ENCODE measurements around the gene GNG7. TPM values are rescaled to one million over a fixed set of nuclear protein-coding genes. Genes with fewer than 3 reads are reported as not detected.
"Not testable (repeated sequence)": the region's sequence is repeated elsewhere in the genome, so short reads cannot be mapped to it uniquely, and the experiment has no call there.

GNG7 gene
- total and polyA plus RNA-seq, 5 donors, result 25.4 to 58.2 (median 42.9) TPM

DNA sequence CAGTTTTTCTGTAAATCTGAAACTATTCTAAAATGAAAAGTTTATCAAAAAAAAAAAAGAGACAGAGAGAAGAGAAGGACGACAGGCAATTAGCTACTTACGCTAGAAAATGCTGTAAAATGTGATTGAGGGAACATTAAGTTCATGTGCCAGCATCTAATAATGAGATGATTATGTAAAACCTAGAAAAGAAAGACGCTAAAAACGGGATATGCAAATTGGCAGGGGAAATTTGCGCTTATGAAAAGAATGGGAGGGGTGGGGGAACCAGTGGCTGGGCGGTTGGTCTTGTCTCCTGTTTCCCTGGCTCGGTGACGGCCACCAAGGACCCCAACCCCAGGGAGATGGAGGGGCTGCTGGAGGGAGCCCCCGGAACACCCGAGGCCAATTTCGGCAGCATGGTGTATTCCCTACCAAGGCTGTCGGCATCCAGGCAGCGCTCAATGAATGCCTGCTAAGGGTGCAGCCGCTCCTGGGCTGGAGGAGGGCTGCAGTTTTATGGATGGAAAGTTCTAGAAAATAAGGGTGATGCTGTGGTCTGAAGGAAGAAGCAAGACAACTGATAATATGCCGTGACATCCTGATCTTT is 34.2 kb downstream of the GNG7 start:
- H3K9me3 ChIP-seq (ENCODE audit: control insufficient read depth, low read length), result no peaks in the 10 kb centered on the region

DNA sequence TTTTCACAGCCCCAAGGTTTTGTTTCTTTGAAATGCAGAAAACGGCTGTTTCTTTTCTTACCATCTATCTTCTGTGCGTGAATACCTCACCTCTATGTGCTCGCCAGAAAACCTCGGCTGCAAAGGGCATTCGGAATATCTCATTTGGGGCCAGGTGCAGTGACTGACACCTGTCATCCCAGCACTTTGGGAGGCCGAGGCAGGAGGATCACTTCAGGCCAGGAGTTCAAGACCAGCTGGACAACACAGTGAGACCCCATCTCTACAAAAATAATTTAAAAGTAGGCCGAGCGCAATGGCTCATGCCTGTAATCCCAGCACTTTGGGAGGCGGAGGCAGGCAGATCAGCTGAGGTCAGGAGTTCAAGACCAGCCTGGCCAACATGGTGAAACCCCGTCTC is 35.1 kb downstream of the GNG7 start:
- ATAC-seq; intact Hi-C loops (cut with DNase I); H3K4me3 ChIP-seq (ENCODE audit: low read length); H3K27ac ChIP-seq (ENCODE audit: low read length); H3K9me3 ChIP-seq (ENCODE audit: control insufficient read depth, low read length); H3K27me3 ChIP-seq (ENCODE audit: control insufficient read depth, insufficient read depth); H3K4me1 ChIP-seq (ENCODE audit: control insufficient read depth, insufficient read depth, low read length); DNase-seq: not testable (repeated sequence)
- WGBS, result 91% methylated on average over 10 of the region's 10 CpGs

More for the DNA sequence above, 34.2 kb downstream of the GNG7 start:
- intact Hi-C loops (cut with DNase I), result no loop called here
- H3K4me3 ChIP-seq (ENCODE audit: low read length), result no peak overlapping the region
- 81% methylated on average over 15 of the region's 15 CpGs for WGBS
- H3K27me3 ChIP-seq (ENCODE audit: control insufficient read depth, insufficient read depth), result no peaks in the 10 kb centered on the region
- ATAC-seq, result no peak
- DNase-seq, result no peak
- no peak overlapping the region for H3K27ac ChIP-seq (ENCODE audit: low read length)
- H3K4me1 ChIP-seq (ENCODE audit: control insufficient read depth, insufficient read depth, low read length), result no peaks in the 10 kb centered on the region

DNA sequence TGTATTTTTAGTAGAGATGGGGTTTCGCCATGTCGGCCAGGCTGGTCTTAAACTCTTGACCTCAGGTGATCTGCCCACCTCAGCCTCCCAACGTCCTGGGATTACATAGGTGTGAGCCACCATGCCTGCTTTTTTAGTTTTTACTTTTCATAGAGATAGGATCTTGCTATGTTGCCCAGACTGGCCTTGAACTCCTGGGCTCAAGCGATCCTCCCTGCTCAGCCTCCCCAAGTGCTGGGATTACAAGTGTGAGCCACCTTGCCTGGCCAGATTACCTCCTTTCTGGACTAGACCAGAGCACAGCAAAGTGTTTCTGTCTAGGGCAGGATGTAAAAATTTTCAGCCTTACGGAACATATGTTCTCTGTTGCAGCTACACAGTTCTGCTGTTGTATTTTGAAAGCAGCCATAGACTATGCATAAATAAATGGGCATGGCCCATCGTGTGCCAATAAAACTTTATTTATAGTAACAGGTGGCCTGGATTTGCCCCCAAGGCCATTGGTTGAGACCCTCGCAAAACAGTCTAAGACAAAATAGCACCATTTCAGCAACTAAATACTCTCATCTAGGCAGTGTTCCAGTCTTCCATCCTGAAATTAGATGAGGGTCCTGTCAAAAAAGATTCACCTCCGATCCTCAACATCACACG is 36.0 kb downstream of the GNG7 start:
- WGBS, result 86% methylated on average over 9 of the region's 9 CpGs
- no peak for DNase-seq
- Histone ChIP-seq H3K9me3 (ENCODE audit: control insufficient read depth, low read length) (no peaks in the 10 kb centered on the region), H3K27me3 (ENCODE audit: control insufficient read depth, insufficient read depth) (no peaks in the 10 kb centered on the region), H3K27ac (ENCODE audit: low read length) (no peak overlapping the region), H3K4me3 (ENCODE audit: low read length) (no peak overlapping the region), H3K4me1 (ENCODE audit: control insufficient read depth, insufficient read depth, low read length) (no peaks in the 10 kb centered on the region)
- intact Hi-C loops (cut with DNase I), result no loop called here
- ATAC-seq, result no peak

GRCh38 chr19:2665103-2665502 is 37.4 kb downstream of the GNG7 start:
- no peak overlapping the region for H3K4me3 ChIP-seq (ENCODE audit: low read length)
- 71% methylated on average over 11 of the region's 11 CpGs for WGBS
- H3K27ac ChIP-seq (ENCODE audit: low read length), result peak overlapping the region; percentile 56
- no peaks in the 10 kb centered on the region for H3K9me3 ChIP-seq (ENCODE audit: control insufficient read depth, low read length)
- H3K27me3 ChIP-seq (ENCODE audit: control insufficient read depth, insufficient read depth), result no peaks in the 10 kb centered on the region
- no peaks in the 10 kb centered on the region for H3K4me1 ChIP-seq (ENCODE audit: control insufficient read depth, insufficient read depth, low read length)
- peak; percentile 53 to 62 for ATAC-seq
- intact Hi-C loops (cut with DNase I), result no loop called here
- DNase-seq, result peak in 1 of 3 donors; percentile 71

DNA sequence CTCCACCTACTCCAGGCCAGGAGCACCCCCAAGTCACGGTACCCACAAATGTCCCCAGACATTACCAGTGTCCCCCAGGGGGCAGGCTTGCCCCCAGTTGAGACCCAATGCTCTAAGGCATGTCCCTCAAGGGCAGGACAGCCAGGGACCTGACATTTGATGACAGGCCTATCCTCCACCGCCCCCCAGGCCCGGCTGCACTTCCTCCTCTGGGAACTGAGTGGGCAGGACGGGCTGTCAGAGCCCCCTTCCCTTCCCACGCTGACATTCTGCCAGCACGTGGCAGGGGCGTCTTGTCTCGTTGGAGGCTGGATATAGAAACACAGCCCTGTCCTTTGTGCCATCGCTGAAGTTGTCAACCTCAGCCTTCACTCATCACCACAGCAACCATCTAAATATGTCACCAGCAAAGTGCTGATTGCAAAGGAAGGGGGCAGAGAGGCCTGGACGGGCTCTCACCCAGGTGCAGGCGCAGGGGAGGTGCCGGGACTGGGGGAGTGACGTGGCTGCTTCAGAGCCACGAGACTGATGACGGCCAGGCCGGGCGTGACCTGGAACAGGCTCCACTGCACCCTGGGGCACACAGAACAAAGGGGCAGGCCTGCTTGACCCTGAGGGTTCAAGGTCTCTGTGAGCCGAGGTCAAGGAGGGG is 38.4 kb downstream of the GNG7 start:
- Histone ChIP-seq H3K4me1 (ENCODE audit: control insufficient read depth, insufficient read depth, low read length) (no peaks in the 10 kb centered on the region), H3K9me3 (ENCODE audit: control insufficient read depth, low read length) (no peaks in the 10 kb centered on the region), H3K4me3 (ENCODE audit: low read length) (no peak overlapping the region), H3K27me3 (ENCODE audit: control insufficient read depth, insufficient read depth) (no peaks in the 10 kb centered on the region), H3K27ac (ENCODE audit: low read length) (peak overlapping the region; percentile 56)
- WGBS, result 29% methylated on average over 18 of the region's 18 CpGs
- intact Hi-C loops (cut with DNase I), result loop anchor here in 2 of 4 donors (5.0 kb wide), 2 partner anchors 68 to 83 kb away; no protein-coding TSS in a partner anchor
- ATAC-seq, result peak; percentile 91 to 93
- peak; percentile 70 to 90 (median 85) for DNase-seq

- H3K27me3 ChIP-seq (ENCODE audit: control insufficient read depth, insufficient read depth), result no peaks in the 10 kb centered on the region
- intact Hi-C loops (cut with DNase I), result loop anchor here in 2 of 4 donors (5.0 kb wide), 2 partner anchors 71 to 86 kb away; no protein-coding TSS in a partner anchor
Measured at GRCh38 chr19:2661615-2662014, 40.9 kb downstream of the GNG7 start.

GRCh38 chr19:2659856-2660432 is 42.5 kb downstream of the GNG7 start:
- DNase-seq (no peak), ATAC-seq (no peak)
- 83% methylated on average over 11 of the region's 11 CpGs for WGBS
- no peak overlapping the region for H3K4me3 ChIP-seq (ENCODE audit: low read length)
- no peaks in the 10 kb centered on the region for H3K27me3 ChIP-seq (ENCODE audit: control insufficient read depth, insufficient read depth)
- no peaks in the 10 kb centered on the region for H3K4me1 ChIP-seq (ENCODE audit: control insufficient read depth, insufficient read depth, low read length)
- no peak overlapping the region for H3K27ac ChIP-seq (ENCODE audit: low read length)
- H3K9me3 ChIP-seq (ENCODE audit: control insufficient read depth, low read length), result no peaks in the 10 kb centered on the region
- intact Hi-C loops (cut with DNase I), result loop anchor here in 3 of 4 donors (5.0 to 10.0 kb wide), 3 partner anchors 72 to 87 kb away; partner anchors contain the start of gene SLC39A3 (in 1 of the 3)

More at GRCh38 chr19:2661615-2662014, 40.9 kb downstream of the GNG7 start:
- Histone ChIP-seq H3K9me3 (ENCODE audit: control insufficient read depth, low read length) (no peaks in the 10 kb centered on the region), H3K4me3 (ENCODE audit: low read length) (no peak overlapping the region), H3K4me1 (ENCODE audit: control insufficient read depth, insufficient read depth, low read length) (no peaks in the 10 kb centered on the region), H3K27ac (ENCODE audit: low read length) (no peak overlapping the region)
- no peak for ATAC-seq
- DNase-seq, result no peak
- 74% methylated on average over 4 of the region's 4 CpGs for WGBS

- no peaks in the 10 kb centered on the region for H3K9me3 ChIP-seq (ENCODE audit: control insufficient read depth, low read length)
- intact Hi-C loops (cut with DNase I), result loop anchor here in 1 of 4 donors (10.0 kb wide), 1 partner anchor 88 kb away; the partner anchor contains the start of gene SLC39A3
- H3K27ac ChIP-seq (ENCODE audit: low read length), result no peak overlapping the region
- DNase-seq, result no peak
- H3K4me1 ChIP-seq (ENCODE audit: control insufficient read depth, insufficient read depth, low read length), result no peaks in the 10 kb centered on the region
- no peak overlapping the region for H3K4me3 ChIP-seq (ENCODE audit: low read length)
- ATAC-seq, result no peak
- WGBS, result 86% methylated on average over 9 of the region's 9 CpGs
- H3K27me3 ChIP-seq (ENCODE audit: control insufficient read depth, insufficient read depth), result no peaks in the 10 kb centered on the region
Measured at GRCh38 chr19:2656533-2656932, 46.0 kb downstream of the GNG7 start.

GRCh38 chr19:2653710-2654707 is 48.5 kb downstream of the GNG7 start:
- H3K9me3 ChIP-seq (ENCODE audit: control insufficient read depth, low read length), result no peaks in the 10 kb centered on the region
- 41% methylated on average over 29 of the region's 29 CpGs for WGBS
- intact Hi-C loops (cut with DNase I), result loop anchor here in 1 of 4 donors (10.0 kb wide), 1 partner anchor 91 kb away; the partner anchor contains the start of gene SLC39A3
- H3K27ac ChIP-seq (ENCODE audit: low read length), result no peak overlapping the region
- DNase-seq (peak in 1 of 3 donors; percentile 63), ATAC-seq (peak in 1 of 2 donors; percentile 28)
- no peaks in the 10 kb centered on the region for H3K27me3 ChIP-seq (ENCODE audit: control insufficient read depth, insufficient read depth)
- H3K4me1 ChIP-seq (ENCODE audit: control insufficient read depth, insufficient read depth, low read length), result no peaks in the 10 kb centered on the region
- H3K4me3 ChIP-seq (ENCODE audit: low read length), result no peak overlapping the region

DNA sequence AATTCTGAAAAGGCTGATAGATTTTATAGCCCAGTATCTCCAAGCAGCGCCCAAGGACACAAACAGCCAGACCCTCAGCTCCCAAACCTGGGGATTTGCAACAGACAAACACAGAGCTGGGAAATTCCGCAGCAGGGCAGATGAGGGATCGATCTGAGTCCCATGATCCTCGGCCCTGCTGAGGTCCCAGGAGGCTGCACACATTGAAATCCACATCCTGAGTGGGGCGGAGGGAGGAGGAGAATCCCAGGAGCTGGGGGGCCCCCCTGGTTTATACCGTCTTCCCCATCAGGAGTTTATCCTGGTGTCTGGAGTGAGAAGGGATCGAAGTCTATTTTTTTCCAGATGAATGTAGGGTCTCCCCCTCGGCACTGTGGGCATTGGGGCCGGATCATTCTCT is 49.3 kb downstream of the GNG7 start:
- ATAC-seq (no peak), DNase-seq (peak in 1 of 3 donors; percentile 14)
- Histone ChIP-seq H3K27ac (ENCODE audit: low read length) (no peak overlapping the region), H3K27me3 (ENCODE audit: control insufficient read depth, insufficient read depth) (no peaks in the 10 kb centered on the region), H3K9me3 (ENCODE audit: control insufficient read depth, low read length) (no peaks in the 10 kb centered on the region), H3K4me3 (ENCODE audit: low read length) (no peak overlapping the region), H3K4me1 (ENCODE audit: control insufficient read depth, insufficient read depth, low read length) (no peaks in the 10 kb centered on the region)
- intact Hi-C loops (cut with DNase I), result loop anchor here in 1 of 4 donors (10.0 kb wide), 1 partner anchor 92 kb away; the partner anchor contains the start of gene SLC39A3
- WGBS, result 84% methylated on average over 9 of the region's 9 CpGs
